Putamen (tissue), 1 donor: Measurements from ENCODE around the gene YWHAB.

Experiments used
- DNase-seq: peaks from one replicate; pipeline ENCODE4 v3.0.0-alpha.2; 2016; ENCODE audit warnings: low spot score

YWHAB gene

GRCh38 chr20:44952731-44953130 is 67.2 kb downstream of the YWHAB start:
- no peak for DNase-seq

GRCh38 chr20:44954211-44954610 is 68.7 kb downstream of the YWHAB start:
- no peak for DNase-seq

GRCh38 chr20:44955270-44955669 is 69.8 kb downstream of the YWHAB start:
- DNase-seq: no peak

- no peak for DNase-seq
These were observed 70.9 kb downstream of the YWHAB start for GRCh38 chr20:44956410-44956809.
